Stimulated activated CD8-positive, alpha-beta memory T cell treated with anti-CD3 and anti-CD28 coated beads, Interleukin-2, amount 100 ng/mL, for 1 hour (primary cell): ENCODE data around the gene MAGI2.

ENCODE experiments used
- DNase-seq, 2 donors: peaks; one replicate each; pipeline ENCODE4 v3.0.0-alpha.2; 2020; ENCODE audit warnings: low read depth in 2 of 2

Gene MAGI2

GRCh38 chr7:79257959-79258358, 195.5 kb downstream of the MAGI2 start:
- DNase-seq, result no peak

- no peak for DNase-seq
Measured at GRCh38 chr7:79245623-79246249, 207.7 kb downstream of the MAGI2 start.

- DNase-seq, result no peak
Measured at GRCh38 chr7:79244482-79244881, 209.0 kb downstream of the MAGI2 start.

- DNase-seq, result no peak
Measured at GRCh38 chr7:79241288-79242060, 212.0 kb downstream of the MAGI2 start.

GRCh38 chr7:79240413-79240812, 213.1 kb downstream of the MAGI2 start:
- no peak for DNase-seq

- no peak for DNase-seq
Measured at GRCh38 chr7:79236352-79237028, 217.0 kb downstream of the MAGI2 start.

GRCh38 chr7:79227044-79227443, 226.4 kb downstream of the MAGI2 start:
- DNase-seq, result no peak

GRCh38 chr7:79221211-79221610, 232.3 kb downstream of the MAGI2 start:
- no peak for DNase-seq

GRCh38 chr7:79217976-79218626, 235.4 kb downstream of the MAGI2 start:
- no peak for DNase-seq

GRCh38 chr7:79217468-79217867, 236.0 kb downstream of the MAGI2 start:
- no peak for DNase-seq

- DNase-seq, result no peak
Measured at GRCh38 chr7:79216236-79216635, 237.2 kb downstream of the MAGI2 start.

- no peak for DNase-seq
Measured at GRCh38 chr7:79212334-79212733, 241.1 kb downstream of the MAGI2 start.

GRCh38 chr7:79211724-79212123, 241.7 kb downstream of the MAGI2 start:
- DNase-seq, result no peak

GRCh38 chr7:79199961-79200360, 253.5 kb downstream of the MAGI2 start:
- no peak for DNase-seq

GRCh38 chr7:79199266-79199665, 254.2 kb downstream of the MAGI2 start:
- no peak for DNase-seq

GRCh38 chr7:79185605-79186004, 267.9 kb downstream of the MAGI2 start:
- DNase-seq, result no peak

GRCh38 chr7:79182283-79182682, 271.2 kb downstream of the MAGI2 start:
- no peak for DNase-seq

GRCh38 chr7:79180533-79180932, 272.9 kb downstream of the MAGI2 start:
- no peak for DNase-seq

GRCh38 chr7:79176859-79177477, 276.5 kb downstream of the MAGI2 start:
- DNase-seq, result no peak

GRCh38 chr7:79175374-79175773, 278.1 kb downstream of the MAGI2 start:
- DNase-seq, result no peak

- no peak for DNase-seq
Measured at GRCh38 chr7:79165225-79165624, 288.2 kb downstream of the MAGI2 start.
